Measurements from ENCODE around the gene STRN4.

STRN4 gene

DNA sequence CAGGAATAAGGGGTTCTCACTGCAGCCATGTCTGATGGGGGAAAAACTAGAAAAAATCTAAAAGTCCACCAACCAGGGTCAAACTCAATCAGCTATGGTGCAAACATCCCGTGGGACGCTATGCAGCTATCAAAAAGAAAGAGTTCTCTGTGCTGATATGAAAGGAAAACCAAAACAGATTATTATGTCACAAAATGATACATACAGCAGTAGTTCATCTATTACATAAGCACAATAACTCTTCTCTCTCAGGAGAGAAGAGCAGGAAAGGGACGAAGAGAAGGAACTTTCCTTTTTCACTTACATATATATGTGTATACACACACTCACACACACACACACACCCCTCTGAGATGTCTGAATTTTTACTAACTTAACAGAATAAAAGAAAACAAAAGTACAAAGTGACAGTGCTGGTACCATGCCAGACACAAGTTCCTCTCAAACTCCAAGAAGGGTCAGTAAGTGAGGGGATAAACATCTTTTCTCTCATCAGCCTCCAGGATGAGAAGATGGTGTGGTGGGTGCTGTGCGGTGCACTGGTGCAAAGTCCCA is 3.2 kb downstream of the STRN4 start:
- DNase-seq = no peak

DNA sequence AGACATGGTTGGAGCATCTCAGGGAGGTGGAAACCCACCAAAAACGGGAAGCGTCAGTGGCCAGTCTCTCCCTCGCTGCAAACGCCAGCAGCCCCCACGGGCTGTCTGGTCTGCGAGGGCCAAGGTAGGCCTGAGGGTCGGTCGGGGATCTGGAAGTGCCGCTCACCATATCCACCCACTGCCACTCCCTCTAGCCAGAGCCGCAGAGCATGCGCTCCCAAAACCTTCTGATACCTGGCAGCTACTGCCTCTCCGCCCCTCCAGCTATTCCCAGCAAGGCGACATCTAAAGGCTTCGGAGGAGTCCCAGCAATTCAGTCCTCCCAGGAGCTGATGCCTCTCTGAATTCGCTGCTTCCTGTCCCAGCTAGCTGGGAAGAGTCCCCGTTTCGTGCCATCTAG is 4.8 kb downstream of the STRN4 start:
- no peak for DNase-seq

DNA sequence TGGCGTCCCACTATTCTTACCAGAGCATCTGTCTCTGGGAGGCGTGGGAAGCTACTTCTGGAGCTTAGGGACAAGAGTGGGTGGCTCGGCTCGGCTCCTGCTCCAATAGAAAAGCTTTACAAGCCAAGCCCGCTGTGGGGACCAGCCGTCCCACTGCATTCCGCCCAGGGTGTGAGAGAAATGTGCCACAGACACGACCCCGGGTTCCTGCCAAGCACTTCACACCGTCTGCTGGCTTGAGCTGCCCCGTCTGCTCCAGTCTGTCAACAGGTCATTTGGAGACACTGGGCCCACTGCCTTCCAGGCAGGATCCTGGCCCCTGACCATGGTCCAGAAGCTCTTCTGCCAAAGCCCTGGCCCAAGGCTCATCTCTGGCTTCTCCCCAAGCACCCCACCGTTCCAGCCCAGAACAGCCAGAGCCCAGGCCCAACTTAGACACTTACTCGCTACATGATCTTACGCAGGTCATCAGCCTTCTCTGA is 6.9 kb downstream of the STRN4 start:
- no peak for DNase-seq

DNA sequence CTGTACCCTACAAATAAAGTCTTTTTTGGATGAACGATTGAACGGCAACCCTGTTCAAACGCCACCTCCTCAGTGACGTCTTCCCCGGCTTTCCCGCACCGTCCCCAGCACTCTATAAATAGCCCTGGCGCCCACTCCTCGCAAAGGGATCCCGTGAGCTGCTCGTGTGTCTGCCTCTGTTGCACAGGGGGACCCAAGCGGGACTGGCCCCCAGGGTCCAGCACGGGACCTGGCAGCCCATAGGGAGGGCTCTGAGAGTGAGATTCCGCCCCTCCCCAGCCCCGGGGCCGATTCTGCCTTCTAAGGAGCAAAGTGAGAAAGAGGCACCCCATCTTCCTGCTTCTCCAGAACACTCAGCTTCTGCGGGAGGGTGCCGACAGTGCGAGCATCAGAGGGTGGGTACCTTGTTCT is 8.5 kb downstream of the STRN4 start:
- no peak for DNase-seq

DNA sequence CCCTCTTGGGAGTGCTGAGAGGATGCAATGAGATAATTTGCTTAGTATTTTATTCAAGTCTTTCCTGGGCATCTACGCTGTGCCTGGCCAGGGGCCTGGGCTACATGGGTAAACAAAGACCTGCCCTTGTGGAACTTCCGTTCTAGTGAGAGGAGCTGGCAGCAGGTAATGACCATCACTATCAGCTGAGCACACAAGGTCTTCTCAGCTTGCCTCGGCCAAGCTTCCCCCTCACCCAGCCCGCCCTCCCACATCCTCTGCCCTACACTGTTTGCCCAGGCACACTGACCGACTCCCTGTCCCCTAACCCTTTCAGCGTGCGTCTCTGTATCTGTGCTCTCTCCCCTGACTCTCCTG is 9.0 kb downstream of the STRN4 start:
- no peak for DNase-seq

DNA sequence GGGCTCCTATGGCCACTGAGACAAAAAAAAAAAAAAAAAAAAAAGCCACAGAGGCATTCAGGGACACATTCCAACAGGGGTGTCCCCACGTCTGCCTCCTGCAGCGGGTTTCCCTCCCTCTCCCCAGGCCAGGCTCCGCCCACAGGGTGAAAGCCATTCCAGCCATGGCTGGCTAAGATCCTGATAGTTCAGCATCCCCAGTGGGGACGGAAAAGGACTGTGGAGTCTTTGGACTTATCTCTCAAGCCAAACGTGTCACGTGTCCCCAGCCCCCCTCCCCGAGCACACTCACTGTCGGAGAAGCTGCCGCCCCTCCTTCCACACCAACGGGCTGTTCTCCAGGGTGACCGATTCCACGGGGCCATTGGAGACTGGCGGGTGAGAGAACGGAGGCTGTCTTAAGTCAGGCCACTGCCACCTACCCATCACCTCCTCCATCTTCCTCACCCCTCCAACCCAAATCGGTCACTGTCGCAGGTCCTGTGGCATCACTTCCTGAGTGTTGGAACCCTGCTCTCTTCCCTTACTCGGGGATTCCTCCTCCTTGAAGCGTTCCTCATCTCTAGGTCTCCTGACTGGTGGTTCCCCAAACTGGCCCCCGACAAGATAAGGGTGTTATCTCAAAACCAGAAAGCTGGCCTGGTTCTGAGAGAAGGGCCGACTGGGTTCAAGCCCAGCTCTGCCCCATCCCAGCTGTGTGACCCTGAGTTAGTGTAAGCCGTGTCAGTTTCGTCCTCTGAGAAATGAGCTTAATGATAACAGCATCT is 9.5 kb downstream of the STRN4 start:
- DNase-seq = no peak

DNA sequence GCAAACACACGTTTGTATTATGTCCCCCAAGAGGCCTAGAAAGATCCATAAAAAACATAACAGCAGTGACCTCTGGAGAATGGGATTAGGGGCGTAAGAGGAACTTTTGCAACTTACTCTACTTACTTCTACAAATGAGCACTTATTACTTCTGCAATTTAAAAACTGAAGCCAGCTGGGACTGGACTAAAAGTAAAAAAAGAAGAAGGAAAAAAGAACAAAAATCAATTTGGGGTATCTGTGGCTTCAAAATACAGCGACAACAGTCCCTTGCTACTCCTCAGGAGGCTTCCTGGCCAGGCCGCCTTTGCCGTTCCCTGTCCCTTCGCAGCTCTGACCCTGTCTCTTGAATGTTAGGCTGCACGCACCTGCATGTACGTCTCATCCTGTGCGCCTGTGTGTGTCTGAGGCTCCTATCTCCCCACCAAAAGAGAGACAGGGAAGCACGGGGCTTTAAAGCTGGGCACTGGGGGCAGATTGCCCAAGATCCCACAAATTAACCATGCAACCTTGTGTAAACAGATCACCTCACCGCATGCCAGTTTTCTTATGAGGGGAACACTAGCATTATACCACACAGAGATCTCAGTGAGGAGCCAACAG is 12.5 kb downstream of the STRN4 start:
- DNase-seq = no peak

DNA sequence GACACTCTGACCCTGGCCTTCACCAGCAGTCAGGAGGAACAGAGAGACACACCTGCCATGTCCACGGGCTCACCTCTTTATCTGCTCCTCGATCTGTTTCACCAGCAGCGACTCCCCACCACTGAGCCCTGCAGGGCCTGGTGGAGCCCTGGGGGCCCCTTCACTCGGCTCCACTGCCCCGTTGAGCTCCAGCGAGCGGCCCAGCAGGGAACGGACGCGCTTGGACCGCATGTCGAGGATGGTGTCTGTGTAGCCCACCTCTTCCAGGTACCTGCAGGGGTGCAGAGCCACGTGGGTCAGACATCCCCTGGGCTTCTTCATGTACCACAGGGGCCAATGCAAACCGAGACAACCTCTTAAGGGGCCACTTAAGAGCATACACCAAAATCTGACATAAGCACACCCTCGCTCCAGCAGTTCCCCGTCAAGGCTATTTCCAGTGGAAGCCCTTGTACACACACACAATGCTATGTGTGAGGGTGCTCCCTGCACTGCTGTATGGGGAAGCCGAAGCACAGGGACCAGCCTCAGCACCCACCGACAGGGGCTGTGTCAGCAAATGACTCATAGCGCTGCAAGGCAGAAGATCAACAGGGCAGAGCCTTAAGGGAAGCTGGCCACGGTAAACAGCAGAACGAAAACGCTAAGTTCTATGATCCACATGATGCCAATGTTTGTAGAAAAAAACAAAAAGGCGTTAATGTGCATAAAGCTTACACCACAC is 13.1 kb downstream of the STRN4 start:
- DNase-seq = no peak

DNA sequence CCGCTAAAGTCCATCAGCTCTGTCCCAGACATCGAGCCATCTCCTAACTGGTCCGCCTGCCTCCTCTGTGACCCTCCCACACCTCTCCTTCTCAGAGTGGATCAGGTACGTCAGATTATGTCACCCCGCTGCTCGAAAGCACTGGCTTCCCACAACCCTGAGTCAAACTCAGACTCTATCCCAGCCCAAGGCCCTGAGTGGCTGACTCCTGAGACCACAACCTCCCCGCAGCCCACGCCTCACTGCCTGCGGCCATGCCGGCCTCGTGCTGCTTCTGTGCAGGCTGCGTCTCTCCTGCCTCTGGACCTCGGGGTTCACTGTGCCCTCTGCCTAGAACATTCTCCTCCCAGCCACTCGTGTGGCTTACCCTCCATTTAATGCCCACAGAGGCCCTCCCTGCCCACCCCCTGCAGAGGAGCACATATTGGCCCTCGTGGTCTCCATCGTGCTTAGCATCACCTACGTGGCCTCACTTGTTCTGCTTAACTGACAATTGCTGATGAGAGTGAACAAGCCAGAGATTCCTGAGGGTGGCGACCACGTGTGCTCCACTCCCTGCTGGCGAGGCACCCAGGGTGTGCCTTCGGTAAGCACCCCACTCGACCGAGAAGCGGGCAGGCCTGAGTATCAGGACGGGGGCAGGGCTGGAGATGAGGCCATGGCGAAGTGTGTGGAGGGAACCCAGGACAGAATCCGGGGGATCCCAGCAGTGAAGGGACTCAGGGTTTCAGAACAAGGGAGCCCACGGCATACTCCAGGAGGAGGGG is 13.9 kb downstream of the STRN4 start:
- DNase-seq = no peak

DNA sequence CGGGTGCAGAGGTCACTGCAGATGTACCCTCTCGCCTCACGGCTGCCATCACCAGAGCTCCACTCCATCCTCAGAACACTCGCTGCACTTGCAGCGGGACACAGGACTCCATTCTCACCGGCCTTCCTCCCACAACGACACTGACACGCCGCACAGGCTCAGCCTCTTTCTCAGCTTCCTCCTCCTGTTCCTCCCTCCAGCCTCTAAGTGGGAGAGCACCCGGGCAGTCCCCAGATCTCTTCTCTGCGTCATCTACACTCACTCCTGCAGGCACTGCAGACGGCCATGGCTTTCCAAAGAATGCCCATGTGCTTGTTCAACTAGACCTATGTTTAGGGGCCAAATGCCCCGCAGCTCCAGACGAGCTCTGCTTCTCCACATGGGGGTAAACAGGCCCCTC is 14.7 kb downstream of the STRN4 start:
- no peak for DNase-seq

DNA sequence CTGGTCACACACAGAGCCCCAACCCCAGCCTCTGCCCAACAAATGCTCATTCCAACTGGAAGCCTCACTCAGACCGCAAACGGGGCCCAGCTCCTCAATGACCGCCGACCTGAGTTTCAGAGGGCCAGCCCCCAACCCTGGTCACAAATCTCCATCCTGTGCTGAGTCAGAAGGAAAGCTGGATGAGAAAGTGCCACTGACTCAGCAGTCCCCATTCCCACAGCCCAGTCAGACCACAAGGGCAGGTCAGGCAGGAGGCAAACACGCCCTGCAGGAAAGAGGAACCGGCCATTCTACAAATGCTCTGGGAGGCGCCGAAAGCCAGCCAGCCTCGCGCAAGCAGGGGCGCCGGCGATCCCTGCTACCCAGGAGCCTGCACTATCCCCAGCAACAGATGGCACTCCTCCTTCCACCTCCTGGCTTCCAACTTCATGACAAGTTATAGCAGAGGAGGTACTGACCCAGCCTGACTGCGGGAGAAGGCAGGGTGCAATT is 15.2 kb downstream of the STRN4 start:
- DNase-seq = no peak

DNA sequence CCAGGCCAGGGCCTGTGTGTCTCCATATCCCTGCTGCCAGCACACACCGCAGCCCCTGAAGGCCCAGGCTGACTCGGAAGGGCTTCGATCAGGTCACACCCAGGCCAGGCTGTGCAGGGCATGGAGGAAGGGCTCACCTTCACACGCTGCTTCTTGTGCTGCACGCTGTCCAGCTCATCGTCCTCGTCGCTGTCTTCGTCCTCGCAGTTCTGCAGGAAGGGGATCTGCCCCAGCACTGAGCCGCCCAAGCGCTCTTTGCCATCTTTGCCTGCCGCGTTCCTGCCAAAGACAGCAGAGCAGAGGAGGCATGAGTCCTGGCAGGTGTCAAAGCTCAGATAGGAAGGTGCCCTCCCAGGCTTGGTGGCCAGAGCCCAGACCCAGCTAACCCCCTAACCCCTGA is 15.7 kb downstream of the STRN4 start:
- no peak for DNase-seq

DNA sequence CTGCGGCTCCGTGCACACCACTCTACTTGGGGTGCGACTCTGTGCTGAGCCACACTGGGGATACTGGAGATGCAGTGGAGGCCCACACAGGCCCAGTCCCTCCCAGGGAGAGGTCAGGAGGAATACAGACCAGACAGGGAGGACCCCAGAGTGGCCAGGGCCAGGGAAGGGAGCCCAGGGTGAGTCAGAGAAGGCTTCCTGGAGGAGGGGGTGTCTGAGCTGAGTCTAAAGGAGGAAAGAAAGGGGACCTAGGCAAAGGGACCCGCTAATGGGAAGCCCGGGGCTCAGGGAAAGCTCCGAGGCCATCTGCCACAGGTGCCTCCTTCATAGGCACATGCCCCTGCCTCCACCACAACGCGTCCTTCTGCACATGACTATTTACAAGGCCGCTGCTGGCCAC is 16.1 kb downstream of the STRN4 start:
- DNase-seq = no peak

DNA sequence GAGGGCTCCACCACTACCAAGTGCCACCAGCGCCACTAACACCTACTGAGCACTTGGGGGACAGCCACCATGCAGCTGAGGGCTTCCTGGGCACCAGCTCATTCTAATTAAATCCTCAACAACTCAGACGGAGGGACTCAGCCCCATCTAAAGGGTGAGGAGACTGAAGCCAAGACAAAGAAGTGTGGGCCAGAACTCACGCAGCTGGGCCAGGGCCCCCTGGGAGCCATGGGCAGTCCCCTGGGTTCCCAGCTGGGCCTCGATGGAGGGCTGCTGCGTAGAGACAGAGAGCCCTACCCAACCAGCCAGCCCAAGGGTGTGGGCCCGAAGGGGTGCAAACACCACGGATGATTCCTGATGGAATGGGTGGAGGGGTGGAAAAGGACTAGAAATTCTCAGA is 16.6 kb downstream of the STRN4 start:
- DNase-seq = no peak

DNA sequence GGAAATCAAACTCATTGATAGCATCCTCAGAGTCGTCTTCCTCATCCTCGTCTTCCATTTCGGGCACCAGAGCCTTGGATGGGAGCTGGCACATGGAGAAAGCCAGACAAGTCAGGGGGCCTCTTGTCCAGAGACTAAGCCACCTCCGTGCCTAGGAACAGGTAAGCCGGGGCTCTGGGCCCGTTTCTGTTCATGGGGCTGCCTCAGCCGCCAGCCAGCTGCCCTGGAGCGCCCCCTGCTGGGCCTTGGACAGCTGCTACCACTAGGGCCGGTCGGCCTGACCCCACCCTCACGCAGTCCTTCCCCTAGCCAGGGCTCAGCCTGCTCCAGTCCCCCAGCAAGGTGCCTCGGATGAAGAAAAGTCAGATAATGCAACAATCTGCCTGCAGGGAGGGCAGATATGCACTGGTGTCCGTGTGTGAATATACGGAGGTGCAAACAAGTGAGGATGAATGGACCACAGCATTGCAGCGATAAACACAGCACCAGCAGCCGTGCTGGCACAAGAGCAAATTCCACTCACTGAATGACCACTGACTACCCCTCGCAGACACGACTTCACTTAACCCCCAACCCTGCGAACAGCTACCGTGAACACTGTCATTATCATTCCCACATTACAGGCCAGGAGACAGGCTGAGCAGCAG is 17.4 kb downstream of the STRN4 start:
- DNase-seq = no peak

DNA sequence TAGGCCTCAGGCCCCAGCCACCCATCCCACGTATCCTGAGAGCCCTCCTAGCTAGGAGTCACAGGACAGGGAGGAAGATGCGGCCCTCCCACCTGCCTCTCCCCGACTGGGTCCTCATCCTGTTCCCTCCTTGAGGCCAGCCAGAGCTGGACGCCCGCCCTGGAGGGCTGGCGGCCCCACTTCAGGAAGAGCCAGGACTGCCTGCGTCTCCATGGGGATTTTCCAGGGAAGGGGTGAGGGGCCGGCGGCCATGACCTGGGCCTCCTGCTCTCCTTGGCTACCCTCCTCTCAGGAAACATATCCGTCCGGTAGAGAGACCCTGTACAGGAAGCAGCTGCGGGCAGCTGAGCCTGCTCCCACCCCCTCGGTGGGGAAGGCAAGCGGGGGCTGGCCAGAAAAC is 18.0 kb downstream of the STRN4 start:
- no peak for DNase-seq

DNA sequence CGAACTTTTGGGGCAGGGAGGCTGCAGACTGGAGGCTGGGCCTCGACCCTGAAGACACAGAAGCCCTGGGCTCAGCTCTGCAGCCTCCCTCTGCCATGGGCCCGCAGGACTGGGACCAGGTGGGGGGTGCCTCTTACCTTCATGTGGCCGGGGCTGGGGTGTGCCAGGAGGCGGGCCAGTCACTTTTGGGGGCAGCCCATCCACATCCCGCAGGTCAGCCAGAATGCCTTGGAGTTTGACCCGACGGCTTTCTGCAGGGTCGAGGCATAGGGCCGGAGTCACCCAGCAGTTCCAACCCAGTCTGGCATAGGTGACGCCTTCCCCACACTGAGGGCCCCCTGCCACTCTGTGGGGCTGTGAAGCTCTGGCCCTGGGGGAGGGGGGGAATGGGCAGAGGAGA is 18.5 kb downstream of the STRN4 start:
- no peak for DNase-seq

DNA sequence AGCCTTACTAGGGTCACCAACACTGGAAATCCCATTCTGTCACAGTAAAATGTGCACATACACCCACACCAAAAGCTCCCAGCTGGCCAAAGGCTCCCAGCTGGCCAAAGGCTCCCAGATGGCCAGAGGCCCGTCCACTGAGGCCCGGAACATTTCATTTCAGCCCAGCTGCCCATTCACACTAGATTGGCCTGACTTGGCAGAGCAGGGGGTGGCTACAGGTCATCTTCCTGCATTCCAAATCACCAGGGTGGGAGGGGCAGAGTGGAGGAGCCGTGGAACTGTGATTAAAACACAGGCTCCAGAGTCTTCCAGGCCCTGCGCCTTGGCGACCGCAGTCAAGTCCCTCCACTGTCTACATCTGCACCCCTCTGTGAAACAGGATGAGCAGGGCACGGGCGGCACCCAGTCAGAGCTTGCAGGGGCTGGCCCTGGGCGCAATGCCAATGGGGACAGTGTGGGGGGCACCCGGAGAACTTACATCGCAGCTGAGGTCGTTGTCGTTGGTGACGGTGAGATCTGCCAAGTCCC is 19.2 kb downstream of the STRN4 start:
- no peak for DNase-seq

DNA sequence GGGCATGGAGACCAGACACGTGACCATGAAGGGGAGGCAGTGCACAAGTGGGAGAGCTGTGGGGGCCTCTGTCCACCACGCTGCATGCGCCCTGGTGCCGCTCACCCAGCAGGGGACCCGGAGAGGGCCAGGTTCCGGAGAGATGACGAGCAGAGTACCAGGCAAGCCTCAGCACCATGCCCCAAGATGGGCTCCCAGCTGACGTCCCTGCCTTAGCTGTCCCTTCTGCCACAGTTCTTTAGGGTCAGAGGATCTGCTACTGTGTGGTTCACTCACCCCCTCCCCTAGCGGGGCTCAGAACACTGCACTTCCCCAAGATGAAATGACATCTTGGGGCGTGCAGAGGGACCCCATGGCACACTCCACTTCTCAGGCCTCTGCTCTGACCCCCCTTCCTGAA is 19.7 kb downstream of the STRN4 start:
- DNase-seq = no peak

DNA sequence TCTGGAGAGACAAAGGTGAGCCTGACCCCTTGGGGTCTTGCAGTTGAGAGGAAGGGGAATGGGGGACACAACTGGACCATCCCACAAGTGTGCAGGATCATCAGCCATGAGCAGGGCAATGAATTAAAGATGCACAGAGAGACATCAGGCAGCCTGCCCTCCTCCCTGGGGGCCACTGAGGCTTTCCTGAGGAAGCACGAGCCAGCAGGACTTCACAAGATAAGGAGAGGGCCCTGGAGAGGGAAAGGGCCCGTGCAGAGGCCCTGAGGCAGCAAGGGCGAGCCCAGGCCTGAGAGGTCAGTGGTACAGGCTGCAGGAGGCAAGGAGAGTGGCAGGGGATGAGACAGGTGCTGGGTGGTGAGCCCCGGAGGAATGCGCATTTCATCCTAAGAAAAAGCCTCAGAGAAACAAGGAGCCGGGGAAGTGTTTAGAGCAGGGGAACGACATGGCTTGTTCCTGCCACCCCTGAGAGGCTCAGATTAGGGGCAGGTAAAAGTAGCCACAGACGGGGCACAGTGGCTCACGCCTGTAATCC is 20.3 kb downstream of the STRN4 start:
- DNase-seq = no peak

DNA sequence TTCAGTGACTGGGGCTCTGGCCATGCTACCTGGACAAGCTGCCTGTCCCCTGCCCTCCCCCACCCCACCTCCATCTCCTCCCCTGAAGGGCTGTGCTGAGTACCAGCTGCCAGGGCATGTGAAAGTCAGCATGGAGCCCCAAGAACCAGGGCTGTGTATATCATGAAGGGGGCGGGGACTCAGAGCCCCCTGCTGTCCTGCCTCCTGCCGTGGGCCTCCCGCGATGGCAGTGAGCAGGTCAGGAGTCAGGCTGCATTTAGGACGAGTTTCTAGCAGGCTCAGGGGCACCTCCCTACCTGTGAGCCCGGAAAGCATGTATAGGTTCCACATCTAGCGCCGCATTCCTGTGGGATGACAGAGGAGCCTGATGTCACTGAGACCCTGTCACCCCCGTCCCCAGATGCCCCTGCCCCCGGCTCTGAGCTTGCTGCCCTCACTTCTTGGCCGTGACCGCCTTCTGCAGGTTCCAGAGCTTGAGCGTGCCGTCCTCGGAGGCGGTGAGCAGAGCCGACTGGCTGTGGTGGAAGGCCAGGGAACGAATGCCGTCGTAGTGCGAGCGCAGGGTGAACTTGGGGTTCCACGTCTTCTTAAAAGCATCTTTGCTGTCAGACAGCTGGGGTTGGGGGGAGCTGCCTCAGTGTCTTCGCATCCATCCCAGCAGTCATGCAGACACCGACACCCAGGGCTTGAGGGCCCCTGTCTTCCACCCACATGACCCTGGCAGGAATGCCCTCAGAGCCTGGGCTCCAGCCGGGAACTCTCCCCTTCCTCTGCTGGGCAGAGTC is 21.0 kb downstream of the STRN4 start:
- no peak for DNase-seq

All from DMS79 treated with DMSO at 0.1 percent for 48 hours (cell line).